Sigmoid colon (tissue), 7 donors: ENCODE results near the gene KIRREL3. TPM values are rescaled to one million over a fixed set of nuclear protein-coding genes. Genes with fewer than 3 reads are reported as not detected.

ENCODE experiments used
- DNase-seq: peaks from one replicate; pipeline ENCODE4 v3.0.0-alpha.2; 2019
- H3K27ac ChIP-seq, 4 donors: fragments of 200-600 bp; sonication (generic); one replicate each; pipeline ENCODE4 v1.5.1; 2016 to 2019; ENCODE audit warnings: mild to moderate bottlenecking in 1 of 4
- H3K27me3 ChIP-seq, 3 donors: fragments of 200-600 bp; sonication (generic); one replicate each; pipeline ENCODE4 v1.5.1; 2019; ENCODE audit warnings: mild to moderate bottlenecking in 1 of 3
- H3K36me3 ChIP-seq, 4 donors: fragments of 200-600 bp; sonication (generic); one replicate each; pipeline ENCODE4 v1.5.1; 2016 to 2019
- H3K4me1 ChIP-seq, 4 donors: fragments of 200-600 bp; sonication (generic); one replicate each; pipeline ENCODE4 v1.5.1; 2017 to 2019
- H3K4me3 ChIP-seq, 4 donors: fragments of 200-600 bp; sonication (generic); one replicate each; pipeline ENCODE4 v1.5.1; 2017 to 2019; ENCODE audit warnings: mild to moderate bottlenecking in 2 of 4, moderate library complexity in 1 of 4
- H3K9me3 ChIP-seq, 4 donors: fragments of 200-600 bp in 3 of 4; sonication (generic) in 3 of 4; one replicate each; pipeline versions ENCODE4 v1.5.1 to v1.6.1; 2013 to 2019
- CTCF ChIP-seq, 4 experiments: fragments of 450-650 bp in 3 of 4; fragments of 200-600 bp in 1 of 4; IDR thresholded peaks; one replicate each; pipeline ENCODE4 v1.5.1; 2016 to 2019; ENCODE audit warnings: antibody characterized with exemption in 4 of 4, mild to moderate bottlenecking in 3 of 4, moderate library complexity in 2 of 4
- EP300 ChIP-seq, 4 donors: sonication (generic); formaldehyde crosslinking; IDR thresholded peaks; one replicate each; pipeline ENCODE4 v1.6.1; 2017; ENCODE audit warnings: antibody characterized with exemption in 4 of 4
- POLR2A ChIP-seq, 2 donors: fragments of 450-650 bp; IDR thresholded peaks; one replicate each; pipeline ENCODE4 v1.6.1; 2016; ENCODE audit warnings: antibody characterized with exemption in 2 of 2, mild to moderate bottlenecking in 2 of 2, moderate library complexity in 2 of 2
- POLR2AphosphoS5 ChIP-seq, 4 donors: sonication (generic); formaldehyde crosslinking; IDR thresholded peaks; one replicate each; pipeline ENCODE4 v1.6.1; 2017; ENCODE audit warnings: antibody characterized with exemption in 4 of 4
- WGBS, 2 donors: extraction: QIAGEN DNeasy Blood & Tissue Kit; methylation state at CpG; one replicate each; pipeline ENCODE4 v1.1.7; 2013; 5-methylcytosine and 5-hydroxymethylcytosine counted together
- intact Hi-C: fragments of 100-400 bp; cut with DNase I; formaldehyde crosslinking; loops from one replicate; pipeline ENCODE4 v1.15.1; 2023
- polyA plus RNA-seq, 3 donors: library from polyadenylated mRNA; stranded (reverse); fragments of 200-250 nt; gene quantifications; one replicate each; pipeline ENCODE4 v1.2.3, GENCODE V29; 2013
- total RNA-seq, 4 donors: library from RNA; depleted of rRNA; stranded (reverse); fragments of >200 nt; gene quantifications; one replicate each; pipeline ENCODE4 v1.1.0, GENCODE V29; 2016
- donor health status: healthy with polysubstance abuse.
- donor health status: Bipolar disorder and iron deficiency.
- donor health status: healthy.

The KIRREL3 gene
- total and polyA plus RNA-seq, 7 donors = under 0.01 to 3.3 (median 1.0) TPM

- H3K4me3 ChIP-seq = no peak overlapping the region
- H3K27me3 ChIP-seq = no peaks in the 10 kb centered on the region
- TF ChIP-seq POLR2AphosphoS5 (IDR thresholded peaks at IDR 0.05) (no peak), EP300 (IDR thresholded peaks at IDR 0.05) (no peak), CTCF (IDR thresholded peaks at IDR 0.05) (no peak)
- intact Hi-C loops = no loop called here
- no peaks in the 10 kb centered on the region for H3K36me3 ChIP-seq
- no peak overlapping the region for H3K27ac ChIP-seq
- 83 to 84% methylated on average over 4 of the region's 4 CpGs for WGBS, 2 donors
- no peak for DNase-seq
- H3K4me1 ChIP-seq = peaks cover 0 to 12% (median 8%) of the 10 kb centered on the region in 4 donors
- H3K9me3 ChIP-seq = no peaks in the 10 kb centered on the region
Observed at GRCh38 chr11:126587541-126587940, 413.0 kb downstream of the KIRREL3 start.

GRCh38 chr11:126585774-126586491 is 414.6 kb downstream of the KIRREL3 start:
- Histone ChIP-seq H3K9me3 (no peaks in the 10 kb centered on the region), H3K4me1 (peaks cover 0 to 12% (median 8%) of the 10 kb centered on the region in 4 donors), H3K36me3 (no peaks in the 10 kb centered on the region), H3K27me3 (no peaks in the 10 kb centered on the region), H3K27ac (peak overlapping the region in 3 of 4 donors; percentile 7 to 49 (median 26)), H3K4me3 (peak overlapping the region in 3 of 4 donors; percentile 11 to 21 (median 11))
- intact Hi-C loops = no loop called here
- TF ChIP-seq EP300 (IDR thresholded peaks at IDR 0.05) = no peak
- no peak for TF ChIP-seq POLR2AphosphoS5 (IDR thresholded peaks at IDR 0.05)
- no peak for TF ChIP-seq CTCF (IDR thresholded peaks at IDR 0.05)
- TF ChIP-seq POLR2A (IDR thresholded peaks at IDR 0.05) = no peak
- whole genome bisulfite sequencing, 2 donors = 6 to 23% methylated on average over 23 of the region's 23 CpGs
- peak; percentile 76 for DNase-seq

- intact Hi-C loops = no loop called here
- Histone ChIP-seq H3K36me3 (no peaks in the 10 kb centered on the region), H3K4me3 (peak overlapping the region in 2 of 4 donors; percentile 11 to 21), H3K9me3 (no peaks in the 10 kb centered on the region), H3K27ac (peak overlapping the region in 2 of 4 donors; percentile 7 to 49), H3K27me3 (no peaks in the 10 kb centered on the region), H3K4me1 (peaks cover 0 to 12% (median 8%) of the 10 kb centered on the region in 4 donors)
- WGBS, 2 donors = 36 to 71% methylated on average over 20 of the region's 20 CpGs
- TF ChIP-seq CTCF (IDR thresholded peaks at IDR 0.05) (no peak), EP300 (IDR thresholded peaks at IDR 0.05) (no peak), POLR2A (IDR thresholded peaks at IDR 0.05) (no peak), POLR2AphosphoS5 (IDR thresholded peaks at IDR 0.05) (no peak)
- DNase-seq = no peak
Observed at GRCh38 chr11:126585388-126585773, 415.2 kb downstream of the KIRREL3 start.

GRCh38 chr11:126583594-126584427 is 416.8 kb downstream of the KIRREL3 start:
- no peaks in the 10 kb centered on the region for H3K36me3 ChIP-seq
- no peak overlapping the region for H3K27ac ChIP-seq
- no peak overlapping the region for H3K4me3 ChIP-seq
- intact Hi-C loops = no loop called here
- peaks cover 0 to 12% (median 8%) of the 10 kb centered on the region in 4 donors for H3K4me1 ChIP-seq
- 82 to 90% methylated on average over 26 of the region's 26 CpGs for WGBS, 2 donors
- H3K9me3 ChIP-seq = no peaks in the 10 kb centered on the region
- DNase-seq = no peak
- TF ChIP-seq CTCF (IDR thresholded peaks at IDR 0.05) (no peak), POLR2AphosphoS5 (IDR thresholded peaks at IDR 0.05) (no peak), POLR2A (IDR thresholded peaks at IDR 0.05) (no peak), EP300 (IDR thresholded peaks at IDR 0.05) (no peak)
- H3K27me3 ChIP-seq = no peaks in the 10 kb centered on the region
